ENCODE measurements around the gene ADGRF1.

DNA sequence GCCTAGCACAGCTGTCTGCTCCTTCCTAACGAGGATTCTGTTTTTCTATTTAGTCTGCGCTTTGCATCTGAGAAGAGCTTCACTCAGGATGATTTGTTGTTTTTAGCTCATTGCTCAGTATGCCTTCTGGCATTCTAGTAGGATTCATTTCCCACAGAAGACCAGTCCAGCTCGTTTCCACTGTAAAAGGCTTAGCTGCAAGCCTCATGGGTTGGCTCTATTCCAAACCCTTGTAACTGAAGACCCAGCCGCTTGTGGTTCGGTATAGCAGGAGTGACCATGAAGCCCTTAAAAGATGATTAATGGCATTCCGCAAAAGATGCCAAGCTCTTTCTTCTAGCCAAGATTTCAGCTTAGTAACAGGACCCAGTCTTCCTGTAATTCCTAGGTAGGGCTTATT, 7.2 kb downstream of the ADGRF1 start:
- TF ChIP-seq, protein P1, sequence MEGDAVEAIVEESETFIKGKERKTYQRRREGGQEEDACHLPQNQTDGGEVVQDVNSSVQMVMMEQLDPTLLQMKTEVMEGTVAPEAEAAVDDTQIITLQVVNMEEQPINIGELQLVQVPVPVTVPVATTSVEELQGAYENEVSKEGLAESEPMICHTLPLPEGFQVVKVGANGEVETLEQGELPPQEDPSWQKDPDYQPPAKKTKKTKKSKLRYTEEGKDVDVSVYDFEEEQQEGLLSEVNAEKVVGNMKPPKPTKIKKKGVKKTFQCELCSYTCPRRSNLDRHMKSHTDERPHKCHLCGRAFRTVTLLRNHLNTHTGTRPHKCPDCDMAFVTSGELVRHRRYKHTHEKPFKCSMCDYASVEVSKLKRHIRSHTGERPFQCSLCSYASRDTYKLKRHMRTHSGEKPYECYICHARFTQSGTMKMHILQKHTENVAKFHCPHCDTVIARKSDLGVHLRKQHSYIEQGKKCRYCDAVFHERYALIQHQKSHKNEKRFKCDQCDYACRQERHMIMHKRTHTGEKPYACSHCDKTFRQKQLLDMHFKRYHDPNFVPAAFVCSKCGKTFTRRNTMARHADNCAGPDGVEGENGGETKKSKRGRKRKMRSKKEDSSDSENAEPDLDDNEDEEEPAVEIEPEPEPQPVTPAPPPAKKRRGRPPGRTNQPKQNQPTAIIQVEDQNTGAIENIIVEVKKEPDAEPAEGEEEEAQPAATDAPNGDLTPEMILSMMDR (IDR thresholded peaks at IDR 0.05 in 2 of 3, conservative IDR thresholded peaks at IDR 0.05 in 1 of 3; ENCODE audit: borderline replicate concordance in 1 of 3, insufficient read depth in 1 of 3, low read depth in 2 of 3, low read length in 2 of 3): no peak
- no peak for TF ChIP-seq POLR2A (IDR thresholded peaks at IDR 0.05; ENCODE audit: borderline replicate concordance, extremely low read depth, insufficient read depth, insufficient read length)
- TF ChIP-seq CEBPB (IDR thresholded peaks at IDR 0.05; ENCODE audit: low read depth): peak; percentile 76
- peak; percentile 58 for TF ChIP-seq POLR2AphosphoS5 (IDR thresholded peaks at IDR 0.05; ENCODE audit: low read depth, low read length)
- peak; percentile 81 for TF ChIP-seq JUND (IDR thresholded peaks at IDR 0.05)
